Gastrocnemius medialis (tissue), 4 donors: ENCODE data around the gene ERICH2.

Experiments used
- CTCF ChIP-seq, 5 experiments: fragments of 450-650 bp in 3 of 5; fragments of 200-600 bp in 2 of 5; sonication (generic) in 2 of 5; IDR thresholded peaks in 4 of 5; conservative IDR thresholded peaks in 1 of 5; 1 replicate in 4 of 5; 2 replicates in 1 of 5; pipeline ENCODE4 v1.5.1; 2016 to 2019; ENCODE audit warnings: antibody characterized with exemption in 5 of 5, mild to moderate bottlenecking in 3 of 5, moderate library complexity in 3 of 5
- POLR2A ChIP-seq, 2 donors: fragments of 450-650 bp; IDR thresholded peaks; one replicate each; pipeline ENCODE4 v1.6.1; 2017; ENCODE audit warnings: antibody characterized with exemption in 2 of 2, mild to moderate bottlenecking in 2 of 2, moderate library complexity in 2 of 2

DNA sequence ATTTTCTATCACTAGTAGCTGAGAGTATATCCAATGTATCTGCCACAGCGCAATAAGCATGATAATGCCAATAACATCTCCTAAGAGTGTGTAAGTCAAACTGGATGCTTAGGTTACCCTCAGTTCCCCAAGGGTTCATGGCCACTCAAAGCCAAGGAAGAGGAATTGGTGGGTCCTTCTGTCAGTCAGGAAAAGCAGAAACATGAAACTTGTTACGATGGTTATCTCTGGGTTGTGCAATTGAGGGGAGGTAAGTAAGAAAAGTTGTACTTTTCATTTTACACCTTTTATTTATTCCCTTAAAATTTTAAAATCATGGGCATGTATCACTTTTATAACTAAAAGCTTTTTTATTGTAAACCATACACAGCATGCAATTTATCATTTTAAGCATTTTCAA is 36.4 kb downstream of the ERICH2 start:
- no peak for TF ChIP-seq CTCF (IDR thresholded peaks at IDR 0.05 in 4 of 5, conservative IDR thresholded peaks at IDR 0.05 in 1 of 5)
- no peak for TF ChIP-seq POLR2A (IDR thresholded peaks at IDR 0.05)
